H9 (cell line): Measurements from ENCODE around the gene PYGB. TPM values are rescaled to one million over a fixed set of nuclear protein-coding genes. Genes with fewer than 3 reads are reported as not detected.
A peak's percentile ranks its signal among the peaks of the same experiment; 100 is the strongest.

Source experiments
- DNase-seq: peaks from one replicate; pipeline ENCODE4 v3.0.0-alpha.2; 2017
- H2AFZ ChIP-seq: one replicate; pipeline ENCODE4 v1.6.1; 2013; ENCODE audit warnings: mild to moderate bottlenecking, low read length, control low read depth, moderate library complexity
- H2AK5ac ChIP-seq: 2 replicates; pipeline ENCODE4 v1.6.1; 2013; ENCODE audit warnings: low read length, control low read depth, mixed read lengths; ENCODE audit not compliant: insufficient read length
- H2BK120ac ChIP-seq: one replicate; pipeline ENCODE4 v1.6.1; 2013; ENCODE audit warnings: low read depth, mild to moderate bottlenecking, low read length, control low read depth, inconsistent platforms; ENCODE audit not compliant: poor library complexity, severe bottlenecking
- H2BK12ac ChIP-seq: 2 replicates; pipeline ENCODE4 v1.6.1; 2013; ENCODE audit warnings: low read length, control low read depth, mixed read lengths, low read depth; ENCODE audit not compliant: insufficient read length
- H2BK15ac ChIP-seq: 2 replicates; pipeline ENCODE4 v1.6.1; 2013; ENCODE audit warnings: low read depth, low read length, control low read depth
- H2BK20ac ChIP-seq: one replicate; pipeline ENCODE4 v1.6.1; 2013; ENCODE audit warnings: low read depth, mild to moderate bottlenecking, low read length, control low read depth, inconsistent platforms; ENCODE audit not compliant: poor library complexity, severe bottlenecking
- H2BK5ac ChIP-seq: 2 replicates; pipeline ENCODE4 v1.6.1; 2013; ENCODE audit warnings: low read length, control low read depth, mixed read lengths; ENCODE audit not compliant: insufficient read length
- H3K14ac ChIP-seq: 2 replicates; pipeline ENCODE4 v1.6.1; 2013; ENCODE audit warnings: low read length, control low read depth; ENCODE audit not compliant: insufficient read depth
- H3K18ac ChIP-seq: 2 replicates; pipeline ENCODE4 v1.6.1; 2013; ENCODE audit warnings: low read depth, mild to moderate bottlenecking, mixed read lengths, low read length, control low read depth; ENCODE audit not compliant: insufficient read length
- H3K23ac ChIP-seq: 2 replicates; pipeline ENCODE4 v1.6.1; 2013; ENCODE audit warnings: low read length, control low read depth, mixed read lengths, low read depth; ENCODE audit not compliant: insufficient read length
- H3K23me2 ChIP-seq: 2 replicates; pipeline ENCODE4 v1.6.1; 2013; ENCODE audit warnings: low read depth, mild to moderate bottlenecking, mixed read lengths, low read length, control low read depth; ENCODE audit not compliant: insufficient read length, poor library complexity, severe bottlenecking
- H3K27ac ChIP-seq: 2 replicates; pipeline ENCODE4 v1.5.1; 2013; ENCODE audit warnings: low read length, control low read depth, mixed read lengths, low read depth; ENCODE audit not compliant: insufficient read length
- H3K27me3 ChIP-seq: 2 replicates; pipeline ENCODE4 v1.6.1; 2013; ENCODE audit warnings: low read length, control low read depth, inconsistent platforms; ENCODE audit not compliant: insufficient read depth
- H3K4ac ChIP-seq: 2 replicates; pipeline ENCODE4 v1.6.1; 2013; ENCODE audit warnings: low read depth, mild to moderate bottlenecking, control low read depth, inconsistent platforms, low read length, moderate library complexity
- H3K4me1 ChIP-seq: 2 replicates; pipeline ENCODE4 v1.6.1; 2013; ENCODE audit warnings: low read length, control low read depth, inconsistent platforms; ENCODE audit not compliant: insufficient read depth
- H3K4me2 ChIP-seq: 2 replicates; pipeline ENCODE4 v1.6.1; 2013; ENCODE audit warnings: low read length, control low read depth, mixed read lengths; ENCODE audit not compliant: insufficient read length, insufficient read depth
- H3K56ac ChIP-seq: 2 replicates; pipeline ENCODE4 v1.6.1; 2013; ENCODE audit warnings: low read depth, mild to moderate bottlenecking, mixed read lengths, low read length, control low read depth; ENCODE audit not compliant: insufficient read length
- H3K79me1 ChIP-seq: 2 replicates; pipeline ENCODE4 v1.6.1; 2013; ENCODE audit warnings: low read depth, mild to moderate bottlenecking, moderate library complexity, low read length, control low read depth, inconsistent platforms; ENCODE audit not compliant: insufficient read depth, poor library complexity, severe bottlenecking
- H3K79me2 ChIP-seq: 2 replicates; pipeline ENCODE4 v1.6.1; 2013; ENCODE audit warnings: low read length, control low read depth, inconsistent platforms; ENCODE audit not compliant: insufficient read depth
- H3K9ac ChIP-seq: 2 replicates; pipeline ENCODE4 v1.6.1; 2013; ENCODE audit warnings: low read length, control low read depth, mixed read lengths; ENCODE audit not compliant: insufficient read length; ENCODE audit errors: extremely low read depth
- H3K9me3 ChIP-seq: one replicate; pipeline ENCODE4 v1.6.1; 2013; ENCODE audit warnings: low read depth, low read length, inconsistent platforms; ENCODE audit not compliant: control insufficient read depth
- H3T11ph ChIP-seq: one replicate; pipeline ENCODE4 v1.6.1; 2013; ENCODE audit warnings: mild to moderate bottlenecking, low read length, control low read depth, inconsistent platforms
- H4K20me1 ChIP-seq: one replicate; pipeline ENCODE4 v1.6.1; 2013; ENCODE audit not compliant: control insufficient read depth, insufficient read length, insufficient read depth
- H4K5ac ChIP-seq: 2 replicates; pipeline ENCODE4 v1.6.1; 2013; ENCODE audit warnings: low read depth, mild to moderate bottlenecking, mixed read lengths, low read length, control low read depth; ENCODE audit not compliant: insufficient read length
- H4K8ac ChIP-seq: replicated peaks from 2 replicates; pipeline ENCODE4 v1.6.1; 2013; ENCODE audit warnings: low read length, control low read depth, mixed read lengths, low read depth; ENCODE audit not compliant: insufficient read length
- H4K91ac ChIP-seq: 2 replicates; pipeline ENCODE4 v1.6.1; 2013; ENCODE audit warnings: low read depth, mild to moderate bottlenecking, moderate library complexity, mixed read lengths, low read length, control low read depth; ENCODE audit not compliant: insufficient read length
- H3K27ac Mint-ChIP-seq, 3 experiments: 2 replicates in 2 of 3; 3 replicates in 1 of 3; pipeline ENCODE4 v1.8.0; 2020 to 2021; ENCODE audit warnings: mixed read lengths in 3 of 3, mild to moderate bottlenecking in 1 of 3, moderate library complexity in 1 of 3
- H3K27me3 Mint-ChIP-seq: 2 replicates; pipeline ENCODE4 v1.8.0; 2021; ENCODE audit warnings: low read depth, mild to moderate bottlenecking, moderate library complexity, mixed read lengths
- H3K36me3 Mint-ChIP-seq, 3 experiments: 2 replicates in 2 of 3; 3 replicates in 1 of 3; pipeline ENCODE4 v1.8.0; 2020 to 2021; ENCODE audit warnings: low read depth in 3 of 3, mixed read lengths in 3 of 3; ENCODE audit not compliant: insufficient read depth in 1 of 3
- H3K4me1 Mint-ChIP-seq, 2 experiments: 2 replicates each; pipeline ENCODE4 v1.8.0; 2020; ENCODE audit warnings: mixed read lengths in 2 of 2
- H3K4me3 Mint-ChIP-seq, 2 experiments: 2 replicates in 1 of 2; 3 replicates in 1 of 2; pipeline ENCODE4 v1.8.0; 2020 to 2021; ENCODE audit warnings: mild to moderate bottlenecking in 2 of 2, mixed read lengths in 2 of 2, moderate library complexity in 1 of 2
- H3K9me3 Mint-ChIP-seq, 2 experiments: 2 replicates in 1 of 2; 3 replicates in 1 of 2; pipeline ENCODE4 v1.8.0; 2020; ENCODE audit warnings: mild to moderate bottlenecking in 2 of 2, mixed read lengths in 2 of 2, moderate library complexity in 1 of 2
- CTCF ChIP-seq: fragments of 200-600 bp; sonication (generic); conservative IDR thresholded peaks from 3 replicates; pipeline ENCODE4 v1.8.0; 2021; ENCODE audit warnings: antibody characterized with exemption, mild to moderate bottlenecking
- WGBS: extraction: QIAGEN DNeasy Blood & Tissue Kit; methylation state at CpG from one replicate; pipeline ENCODE4 v1.1.7; 2013; ENCODE audit warnings: missing lambda C conversion rate, low lambda C conversion rate, mixed read lengths; ENCODE audit not compliant: insufficient read length; ENCODE audit errors: extremely low coverage; 5-methylcytosine and 5-hydroxymethylcytosine counted together
- total RNA-seq: library from RNA; stranded (reverse); gene quantifications from 2 replicates; pipeline ENCODE4 v1.2.1, GENCODE V29; 2021

PYGB gene
- total RNA-seq, 1 experiment from 2014 or later = 46.9 TPM

- no peak overlapping the region for H3K4me2 ChIP-seq
- H3K79me2 ChIP-seq = no peaks in the 10 kb centered on the region
- no peak overlapping the region for H3K4me3 Mint-ChIP-seq
- peaks cover 3% of the 10 kb centered on the region for H4K20me1 ChIP-seq
- no peak overlapping the region for H3K18ac ChIP-seq
- no peak overlapping the region for H2BK5ac ChIP-seq
- peaks cover 4 to 5% of the 10 kb centered on the region in 2 experiments; a peak in 4 of 5 replicates for H3K9me3 Mint-ChIP-seq
- H3K79me1 ChIP-seq = no peaks in the 10 kb centered on the region
- H3K27me3 Mint-ChIP-seq = no peaks in the 10 kb centered on the region
- H2BK120ac ChIP-seq = no peak overlapping the region
- no peak overlapping the region for H2AK5ac ChIP-seq
- no peaks in the 10 kb centered on the region for H3K23me2 ChIP-seq
- no peak overlapping the region for H4K8ac ChIP-seq
- no peaks in the 10 kb centered on the region for H3K27me3 ChIP-seq
- no peak overlapping the region for H2BK15ac ChIP-seq
- H3T11ph ChIP-seq = no peak overlapping the region
- H3K27ac ChIP-seq = no peak overlapping the region
- no peak for TF ChIP-seq CTCF
- no peak overlapping the region for H2BK12ac ChIP-seq
- no peak overlapping the region for H3K56ac ChIP-seq
- no peak for DNase-seq
- WGBS = no CpG with 5 or more reads among the region's 18 CpGs
- no peaks in the 10 kb centered on the region for H3K9me3 ChIP-seq
- no peak overlapping the region for H2BK20ac ChIP-seq
- peaks cover 5 to 6% of the 10 kb centered on the region in 2 experiments for H3K4me1 Mint-ChIP-seq
- H3K4ac ChIP-seq = no peak overlapping the region
- H4K5ac ChIP-seq = no peak overlapping the region
- H3K36me3 Mint-ChIP-seq = peaks cover 15 to 46% (median 34%) of the 10 kb centered on the region in 3 experiments
- H3K27ac Mint-ChIP-seq = peak overlapping the region in 1 of 3 experiments; percentile 53; a peak in 1 of 7 replicates
- H3K23ac ChIP-seq = no peak overlapping the region
- no peak overlapping the region for H4K91ac ChIP-seq
- no peak overlapping the region for H3K9ac ChIP-seq
- H3K14ac ChIP-seq = no peak overlapping the region; the same call in 1 of the 2 replicates
- H3K4me1 ChIP-seq = no peaks in the 10 kb centered on the region; the same call in 1 of the 2 replicates
- no peak overlapping the region for H2AFZ ChIP-seq
These were observed 61.7 kb downstream of the PYGB start for GRCh38 chr20:25309395-25310267.
